Forelimb muscle (tissue), 1 donor: Measurements from ENCODE around the gene GABRA4. TPM values are rescaled to one million over a fixed set of nuclear protein-coding genes. Genes with fewer than 3 reads are reported as not detected.

Experiments
- DNase-seq: peaks from one replicate; pipeline ENCODE4 v3.0.0-alpha.2; 2013; ENCODE audit warnings: low read depth
- polyA plus RNA-seq: library from polyadenylated mRNA; unstranded; fragments of 120-200 nt; gene quantifications from one replicate; pipeline ENCODE4 v1.2.1, GENCODE V29; 2013; ENCODE audit not compliant: insufficient read length

Gene GABRA4
- polyA plus RNA-seq, 1 donor: not detected

- DNase-seq: no peak
Measured at GRCh38 chr4:46979283-46979682, 14.1 kb downstream of the GABRA4 start.

GRCh38 chr4:46977245-46977644, 16.1 kb downstream of the GABRA4 start:
- DNase-seq: no peak

- DNase-seq: no peak
Measured at GRCh38 chr4:46975812-46976553, 17.4 kb downstream of the GABRA4 start.

GRCh38 chr4:46974891-46975543, 18.4 kb downstream of the GABRA4 start:
- no peak for DNase-seq

GRCh38 chr4:46968847-46969246, 24.5 kb downstream of the GABRA4 start:
- no peak for DNase-seq

- DNase-seq: no peak
Measured at GRCh38 chr4:46967631-46968030, 25.8 kb downstream of the GABRA4 start.

GRCh38 chr4:46958742-46959488, 34.5 kb downstream of the GABRA4 start:
- DNase-seq: no peak

- no peak for DNase-seq
Measured at GRCh38 chr4:46956451-46956850, 36.9 kb downstream of the GABRA4 start.

- no peak for DNase-seq
Measured at GRCh38 chr4:46955601-46956000, 37.8 kb downstream of the GABRA4 start.

GRCh38 chr4:46954643-46955042, 38.7 kb downstream of the GABRA4 start:
- DNase-seq: no peak

- DNase-seq: no peak
Measured at GRCh38 chr4:46953564-46953963, 39.8 kb downstream of the GABRA4 start.

- no peak for DNase-seq
Measured at GRCh38 chr4:46952451-46952850, 40.9 kb downstream of the GABRA4 start.

GRCh38 chr4:46950826-46951225, 42.6 kb downstream of the GABRA4 start:
- DNase-seq: no peak

- DNase-seq: no peak
Measured at GRCh38 chr4:46949822-46950221, 43.6 kb downstream of the GABRA4 start.

- no peak for DNase-seq
Measured at GRCh38 chr4:46947541-46947940, 45.8 kb downstream of the GABRA4 start.

GRCh38 chr4:46946919-46947536, 46.4 kb downstream of the GABRA4 start:
- DNase-seq: no peak

- DNase-seq: no peak
Measured at GRCh38 chr4:46945062-46945461, 48.3 kb downstream of the GABRA4 start.

GRCh38 chr4:46944345-46944744, 49.0 kb downstream of the GABRA4 start:
- DNase-seq: no peak

GRCh38 chr4:46937493-46937892, 55.9 kb downstream of the GABRA4 start:
- no peak for DNase-seq

GRCh38 chr4:46934726-46935125, 58.7 kb downstream of the GABRA4 start:
- DNase-seq: no peak

- DNase-seq: no peak
Measured at GRCh38 chr4:46933686-46934085, 59.7 kb downstream of the GABRA4 start.

GRCh38 chr4:46931981-46932380, 61.4 kb downstream of the GABRA4 start:
- no peak for DNase-seq
